Forelimb muscle (tissue), 1 donor: Measurements from ENCODE around the gene SCN5A. TPM values are rescaled to one million over a fixed set of nuclear protein-coding genes. Genes with fewer than 3 reads are reported as not detected.

Experiments
- DNase-seq: peaks from one replicate; pipeline ENCODE4 v3.0.0-alpha.2; 2013; ENCODE audit warnings: low read depth
- polyA plus RNA-seq: library from polyadenylated mRNA; unstranded; fragments of 120-200 nt; gene quantifications from one replicate; pipeline ENCODE4 v1.2.1, GENCODE V29; 2013; ENCODE audit not compliant: insufficient read length

SCN5A gene
- polyA plus RNA-seq, 1 donor = 5.9 TPM

GRCh38 chr3:38623539-38623938, 25.9 kb downstream of the SCN5A start:
- no peak for DNase-seq

GRCh38 chr3:38622336-38622735, 27.2 kb downstream of the SCN5A start:
- DNase-seq = no peak

DNA sequence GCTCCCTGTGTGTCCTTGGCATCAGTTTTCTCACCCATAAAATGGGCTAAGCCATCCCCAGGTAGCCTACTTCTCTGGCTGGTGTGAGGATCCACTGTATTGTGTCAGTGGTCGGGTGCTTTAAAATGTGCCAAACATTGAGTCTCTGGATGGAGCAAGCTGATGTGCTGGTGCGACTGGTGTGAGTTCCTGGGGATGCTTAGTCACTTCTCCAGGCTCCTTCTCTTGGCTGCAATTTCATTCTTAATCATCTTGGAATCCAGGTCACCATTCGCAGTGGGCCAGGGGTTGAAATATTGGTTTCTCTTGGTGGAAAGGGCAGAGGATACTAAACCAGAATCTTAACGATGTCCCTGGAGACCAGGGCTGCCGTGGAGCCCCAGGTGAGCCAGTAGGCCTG, 29.3 kb downstream of the SCN5A start:
- DNase-seq = no peak

GRCh38 chr3:38618343-38618742, 31.1 kb downstream of the SCN5A start:
- no peak for DNase-seq

GRCh38 chr3:38617586-38617985, 31.9 kb downstream of the SCN5A start:
- no peak for DNase-seq

- DNase-seq = no peak
Observed at GRCh38 chr3:38617137-38617536, 32.4 kb downstream of the SCN5A start.

- DNase-seq = no peak
Observed at GRCh38 chr3:38616658-38617057, 32.8 kb downstream of the SCN5A start.

DNA sequence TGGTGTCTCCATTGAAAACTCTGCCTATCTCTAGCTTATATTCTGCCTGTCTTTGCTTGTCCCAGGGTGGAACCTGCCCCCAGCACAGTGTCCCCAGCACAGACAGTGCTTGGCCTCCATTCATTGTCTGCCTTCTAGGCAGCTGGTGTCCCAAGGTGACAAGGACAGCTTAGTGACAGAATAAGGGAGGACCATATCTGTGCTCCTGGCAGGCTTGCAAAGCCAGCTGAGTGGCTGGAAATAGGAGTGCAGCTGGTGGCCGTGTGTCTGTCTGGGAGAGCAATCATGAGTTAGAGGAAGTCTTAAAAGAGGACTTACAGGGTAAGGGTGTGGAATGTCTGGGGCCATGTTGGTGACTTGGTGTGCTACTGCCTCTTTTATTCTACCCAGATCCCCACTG, 33.4 kb downstream of the SCN5A start:
- no peak for DNase-seq

DNA sequence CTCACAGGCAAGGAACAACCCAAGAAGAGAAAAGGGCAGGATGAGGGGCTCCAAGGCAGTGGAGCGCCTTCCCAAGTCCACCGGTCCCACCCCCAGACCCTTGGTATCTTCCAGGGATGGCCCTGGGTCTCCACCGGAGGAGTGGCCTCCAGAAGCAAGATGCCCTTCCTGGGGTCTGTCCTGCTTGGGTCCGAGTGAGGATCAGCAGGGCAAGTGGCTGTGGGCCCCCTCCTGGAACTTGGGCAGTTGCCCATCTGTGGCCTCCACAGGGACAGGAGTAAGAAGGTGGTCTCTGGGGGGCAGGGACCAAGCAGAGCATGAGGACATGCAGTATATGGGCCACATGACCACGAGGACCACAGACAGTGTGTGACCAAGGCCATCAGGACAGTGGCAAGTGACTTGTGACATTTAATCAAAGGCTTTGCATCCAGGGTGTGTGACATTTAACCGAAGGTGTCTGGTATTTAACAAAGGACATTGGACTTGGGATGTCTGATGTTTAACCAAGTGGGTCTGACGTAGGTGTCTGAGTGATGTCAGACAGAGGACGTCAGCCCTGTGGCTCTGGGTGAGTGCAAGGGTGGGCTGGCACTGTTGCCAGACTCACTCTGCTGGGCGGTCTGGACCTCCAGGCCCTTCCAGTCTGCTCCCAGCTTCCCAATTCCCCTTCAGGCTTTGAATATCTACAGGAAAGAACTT, 34.7 kb downstream of the SCN5A start:
- no peak for DNase-seq

GRCh38 chr3:38614091-38614490, 35.4 kb downstream of the SCN5A start:
- DNase-seq = no peak

DNA sequence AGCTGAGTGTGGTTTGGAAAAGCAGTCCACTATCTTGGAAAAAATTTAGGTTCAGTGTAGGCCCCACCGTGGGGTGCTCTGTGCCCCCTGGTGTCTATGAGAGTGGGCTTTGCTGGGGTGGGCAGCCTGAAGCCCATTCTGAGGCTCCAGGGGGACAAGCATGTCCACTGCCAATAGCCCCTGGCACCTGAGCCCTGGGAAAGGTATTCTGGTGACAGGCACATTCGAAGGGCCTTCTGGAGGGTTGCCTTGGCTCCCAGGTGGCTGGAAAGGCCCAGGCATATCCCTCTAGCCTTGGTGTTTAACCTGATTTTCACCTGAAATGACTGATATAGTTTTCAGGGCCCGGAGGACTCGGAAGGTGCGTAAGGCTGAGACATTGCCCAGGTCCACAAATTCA, 36.1 kb downstream of the SCN5A start:
- DNase-seq = no peak

DNA sequence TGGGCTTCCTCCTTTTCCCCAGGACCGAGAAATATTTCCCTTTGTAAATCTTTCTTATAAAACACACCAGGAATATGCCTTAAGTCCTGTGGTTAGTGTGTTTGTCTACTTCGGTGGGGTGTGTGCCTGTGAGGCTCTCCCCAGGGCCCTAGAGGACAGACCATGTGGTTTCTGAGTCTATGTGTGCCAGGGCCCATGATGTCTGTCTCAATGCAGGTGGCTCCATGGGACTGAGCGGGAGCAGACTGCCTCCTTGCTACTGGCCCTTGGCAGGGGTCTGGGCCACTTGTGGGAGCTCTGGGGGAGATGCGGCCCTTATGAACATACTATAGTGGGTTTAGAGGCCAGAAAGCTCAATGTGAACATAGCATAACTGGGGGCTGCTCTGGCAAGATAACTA, 37.6 kb downstream of the SCN5A start:
- no peak for DNase-seq

GRCh38 chr3:38610934-38611333, 38.6 kb downstream of the SCN5A start:
- no peak for DNase-seq

DNA sequence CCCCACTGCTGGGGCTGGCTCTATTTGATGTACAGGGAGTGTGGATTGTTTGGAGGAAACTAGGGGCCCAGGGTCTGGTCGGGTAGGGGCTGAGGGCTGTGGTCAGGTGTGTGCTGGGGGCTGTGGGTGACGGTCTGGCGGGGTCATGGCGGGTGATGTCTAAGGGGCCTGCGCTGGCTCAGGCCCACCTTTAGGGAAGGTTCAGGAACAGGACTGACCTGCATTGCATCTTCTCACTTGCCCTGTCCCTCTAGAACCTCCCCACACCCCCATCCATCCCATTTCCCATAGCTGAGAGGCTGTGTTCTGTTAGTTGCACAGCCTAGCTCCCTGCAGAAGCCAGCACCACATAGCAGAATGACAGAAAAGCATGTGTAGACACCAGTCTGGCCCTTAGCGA, 39.1 kb downstream of the SCN5A start:
- DNase-seq = no peak

GRCh38 chr3:38609386-38610111, 39.9 kb downstream of the SCN5A start:
- no peak for DNase-seq

GRCh38 chr3:38608961-38609360, 40.5 kb downstream of the SCN5A start:
- no peak for DNase-seq

- DNase-seq = no peak
Observed at GRCh38 chr3:38608086-38608775, 41.3 kb downstream of the SCN5A start.

DNA sequence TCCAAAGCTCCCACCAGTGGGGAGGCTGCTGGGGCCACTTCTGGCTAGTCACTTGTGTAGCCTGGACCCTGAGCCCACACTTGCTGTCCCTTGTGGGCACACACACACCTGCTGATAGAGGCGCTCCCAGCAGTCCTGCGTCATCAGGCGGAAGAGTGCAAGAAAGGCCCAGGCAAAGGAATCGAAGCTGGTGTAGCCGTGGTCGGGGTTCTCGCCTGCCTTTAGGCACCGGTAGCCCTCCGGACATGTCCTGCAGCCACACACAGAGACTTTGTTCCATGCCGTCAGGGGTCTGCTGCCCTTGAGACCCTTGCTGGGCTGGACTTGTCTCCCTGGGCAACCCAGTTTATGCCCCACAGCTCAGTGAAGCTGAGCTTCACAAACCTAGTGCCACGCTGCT, 42.9 kb downstream of the SCN5A start:
- no peak for DNase-seq

- DNase-seq = no peak
Observed at GRCh38 chr3:38605981-38606380, 43.5 kb downstream of the SCN5A start.

GRCh38 chr3:38604246-38604645, 45.2 kb downstream of the SCN5A start:
- no peak for DNase-seq

- no peak for DNase-seq
Observed at GRCh38 chr3:38603731-38604131, 45.8 kb downstream of the SCN5A start.

DNA sequence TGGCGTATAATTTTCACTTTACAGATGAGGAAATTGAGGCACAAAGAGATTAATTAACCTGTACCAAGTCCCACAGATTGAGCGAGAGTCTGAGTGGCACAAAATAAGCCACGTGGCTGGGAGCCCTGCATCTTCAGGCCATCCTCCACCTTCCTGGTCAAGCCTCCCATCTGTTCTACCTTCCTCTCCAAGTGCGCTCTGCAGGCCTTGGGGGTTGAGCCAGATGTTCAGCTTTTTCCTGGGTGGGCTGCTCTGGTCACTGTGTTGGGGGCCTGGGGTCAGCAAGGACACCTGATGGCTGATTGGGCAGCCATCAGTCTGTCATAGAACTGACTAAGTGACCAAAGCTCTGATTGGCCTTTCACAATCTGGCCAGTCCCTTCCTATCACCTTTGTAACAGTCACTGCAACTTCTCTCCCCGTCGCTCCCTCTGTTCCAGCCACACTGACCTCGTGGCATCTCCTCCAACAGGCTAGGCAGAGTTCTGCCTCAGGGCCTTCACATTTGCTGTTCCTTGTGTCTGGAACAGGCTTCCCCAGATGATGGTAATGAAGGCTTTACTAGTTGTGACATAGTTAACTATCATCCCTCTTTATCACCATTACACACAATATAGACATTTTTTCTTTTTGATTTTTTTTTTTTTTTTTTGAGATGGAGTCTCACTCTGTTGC, 46.8 kb downstream of the SCN5A start:
- DNase-seq = no peak
